OCI-LY7 (cell line): ENCODE data around the gene NSMF. TPM values are rescaled to one million over a fixed set of nuclear protein-coding genes. Genes with fewer than 3 reads are reported as not detected.

Source experiments
- BruUV-seq: library from RNA; stranded (reverse); fragments of 400-500 nt; replicated peaks from 2 replicates; lab custom pipeline; 2021; lab: Mats Ljungman, UMichigan
- CTCF ChIA-PET: fragments of 300-600 bp; sonication (Branson Sonifier 250); formaldehyde crosslinking; loops from one replicate; lab custom pipeline; 2022; ENCODE audit warnings: antibody characterized with exemption; ENCODE audit not compliant: unreplicated experiment; lab: Charles Lee
- POLR2A ChIA-PET: fragments of 300-600 bp; sonication (Branson Sonifier 250); formaldehyde crosslinking; loops from one replicate; lab custom pipeline; 2022; ENCODE audit warnings: antibody characterized with exemption; lab: Charles Lee
- DNase-seq: peaks from one replicate; pipeline ENCODE4 v3.0.0-alpha.2; 2015; ENCODE audit warnings: low spot score
- H2AFZ ChIP-seq: fragments of 200-600 bp; sonication (generic), shearing (Covaris generic); 2 replicates; pipeline ENCODE4 v1.6.1; 2014; ENCODE audit warnings: mild to moderate bottlenecking, antibody characterized with exemption, low read length, moderate library complexity
- H3K27ac ChIP-seq: fragments of 200-600 bp; sonication (generic); 2 replicates; pipeline ENCODE4 v1.5.1; 2014; ENCODE audit warnings: mixed run types, low read depth, mild to moderate bottlenecking, moderate library complexity, low read length, inconsistent platforms; ENCODE audit not compliant: poor library complexity, severe bottlenecking
- H3K36me3 ChIP-seq: fragments of 200-600 bp; sonication (generic); 2 replicates; pipeline ENCODE4 v1.6.1; 2014; ENCODE audit warnings: mild to moderate bottlenecking, antibody characterized with exemption, low read length, moderate library complexity, mixed read lengths; ENCODE audit not compliant: insufficient read depth
- H3K4me1 ChIP-seq: fragments of 200-600 bp; sonication (generic); 2 replicates; pipeline ENCODE4 v1.5.1; 2014; ENCODE audit warnings: mild to moderate bottlenecking, low read length; ENCODE audit not compliant: insufficient read depth, poor library complexity, severe bottlenecking
- H3K4me2 ChIP-seq: fragments of 200-600 bp; sonication (generic); 2 replicates; pipeline ENCODE4 v1.6.1; 2014; ENCODE audit warnings: mild to moderate bottlenecking, low read length
- H3K4me3 ChIP-seq: fragments of 200-600 bp; sonication (generic); 2 replicates; pipeline ENCODE4 v1.5.1; 2014; ENCODE audit warnings: mild to moderate bottlenecking, low read depth, low read length; ENCODE audit not compliant: poor library complexity, severe bottlenecking
- H3K79me2 ChIP-seq: fragments of 200-600 bp; sonication (generic); 2 replicates; pipeline ENCODE4 v1.6.1; 2016; ENCODE audit warnings: low read depth, mild to moderate bottlenecking, low read length, moderate library complexity, mixed read lengths; ENCODE audit not compliant: insufficient read depth
- H3K9me2 ChIP-seq: fragments of 200-600 bp; sonication (generic); 2 replicates; pipeline ENCODE4 v1.6.1; 2016; ENCODE audit warnings: mild to moderate bottlenecking, low read length, mixed read lengths; ENCODE audit not compliant: insufficient read depth
- H3K9me3 ChIP-seq: fragments of 200-600 bp; sonication (generic); 2 replicates; pipeline ENCODE4 v1.6.1; 2014; ENCODE audit warnings: mild to moderate bottlenecking, mixed run types, low read length, mixed read lengths
- H4K20me1 ChIP-seq: fragments of 200-600 bp; sonication (generic); 2 replicates; pipeline ENCODE4 v1.6.1; 2014; ENCODE audit warnings: mild to moderate bottlenecking, antibody characterized with exemption, low read length, moderate library complexity, mixed read lengths; ENCODE audit not compliant: insufficient read depth
- CTCF ChIP-seq: fragments of 200-600 bp; sonication (generic); conservative IDR thresholded peaks from 2 replicates; pipeline ENCODE4 v1.5.1; 2014; ENCODE audit warnings: mild to moderate bottlenecking, antibody characterized with exemption, low read length, moderate library complexity, mixed read lengths
- EZH2phosphoT487 ChIP-seq: fragments of 200-600 bp; sonication (generic); IDR thresholded peaks from 2 replicates; pipeline ENCODE4 v1.6.1; 2018; ENCODE audit warnings: low read depth, borderline replicate concordance, mild to moderate bottlenecking, mixed run types, antibody characterized with exemption, low read length, moderate library complexity, mixed read lengths
- intact Hi-C: fragments of 100-400 bp; cut with micrococcal nuclease; formaldehyde crosslinking; loops from one replicate; pipeline ENCODE4 v1.10.0; 2022; ENCODE audit not compliant: unreplicated experiment
- total RNA-seq, 2 experiments: library from RNA; depleted of rRNA in 1 of 2; stranded (reverse); fragments of >200 nt in 1 of 2; shearing (Covaris generic) in 1 of 2; gene quantifications; 2 replicates each; pipeline ENCODE4 v1.2.3, GENCODE V29; 2014 to 2022

Gene NSMF
- total RNA-seq, 2 experiments from 2014 or later, result 20.3 to 29.8 TPM

GRCh38 chr9:137449931-137450538 is 9.1 kb downstream of the NSMF start:
- ChIA-PET CTCF (no interaction called here), POLR2A (no interaction called here)
- Histone ChIP-seq H3K9me2 (no peaks in the 10 kb centered on the region), H3K79me2 (no peaks in the 10 kb centered on the region), H3K9me3 (no peaks in the 10 kb centered on the region), H3K27ac (no peak overlapping the region), H3K4me3 (no peak overlapping the region), H2AFZ (no peak overlapping the region), H4K20me1 (no peaks in the 10 kb centered on the region), H3K4me2 (no peak overlapping the region), H3K36me3 (peaks cover 17% of the 10 kb centered on the region; the same call in 1 of the 2 replicates), H3K4me1 (peaks cover 25% of the 10 kb centered on the region)
- no peak for TF ChIP-seq EZH2phosphoT487
- TF ChIP-seq CTCF, result no peak
- DNase-seq, result no peak
- intact Hi-C loops, result loop anchor here (5.0 kb wide), 2 partner anchors 148 to 163 kb away; partner anchors contain the start of gene NRARP
- BruUV-seq, result no TSS peak

- intact Hi-C loops, result loop anchor here (5.0 kb wide), 2 partner anchors 147 to 162 kb away; partner anchors contain the start of gene NRARP
- Histone ChIP-seq H2AFZ (no peak overlapping the region), H3K4me2 (no peak overlapping the region), H3K9me3 (no peaks in the 10 kb centered on the region), H3K27ac (no peak overlapping the region), H3K79me2 (no peaks in the 10 kb centered on the region), H3K4me3 (no peak overlapping the region), H3K36me3 (peaks cover 17% of the 10 kb centered on the region; the same call in 1 of the 2 replicates), H3K9me2 (no peaks in the 10 kb centered on the region), H3K4me1 (peaks cover 18% of the 10 kb centered on the region), H4K20me1 (no peaks in the 10 kb centered on the region)
- no peak for TF ChIP-seq EZH2phosphoT487
- no peak for TF ChIP-seq CTCF
- ChIA-PET POLR2A (no interaction called here), CTCF (no interaction called here)
- BruUV-seq, result no TSS peak
- DNase-seq, result no peak
These were observed 9.9 kb downstream of the NSMF start for GRCh38 chr9:137449081-137449844.
